ENCODE data around the gene FGD2. TPM values are rescaled to one million over a fixed set of nuclear protein-coding genes. Genes with fewer than 3 reads are reported as not detected.

Gene FGD2
- total and polyA plus RNA-seq, 10 of the 15 experiments (the other 5 are each of a cell fraction or from before 2014, with no cell fraction given) = 5.2 to 88.1 (median 33.2) TPM

DNA sequence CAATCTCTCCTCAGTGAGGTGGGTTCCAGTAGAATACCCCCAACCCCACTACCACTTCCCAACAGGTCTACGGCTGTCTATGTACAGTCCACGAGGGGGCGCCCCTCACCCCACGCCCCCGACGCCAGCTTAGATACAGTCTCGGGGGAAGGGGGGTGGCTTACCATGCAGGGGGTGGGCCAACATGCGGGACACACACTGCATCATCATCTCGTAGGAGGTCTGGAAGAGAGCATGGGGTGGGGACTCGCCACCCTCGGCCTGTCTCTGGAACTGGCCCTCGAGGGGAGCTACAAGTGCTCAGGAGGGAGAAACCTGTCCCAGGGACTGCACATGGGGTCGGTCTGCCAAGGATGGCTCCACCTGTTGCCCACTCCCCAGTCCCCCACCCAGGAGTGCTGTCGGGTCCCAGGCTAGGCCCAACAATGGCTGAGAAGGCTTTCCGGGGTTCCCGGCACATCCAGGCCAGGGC, 27.9 kb upstream of the FGD2 start:
- peak; percentile 67 for ATAC-seq
- Histone ChIP-seq H3K36me3 (ENCODE audit: control insufficient read depth in 2 of 2, insufficient read depth in 2 of 2, low read length in 1 of 2) (peaks cover 37 to 43% of the 10 kb centered on the region in 2 experiments), H3K4me2 (ENCODE audit: control insufficient read depth, insufficient read depth) (no peak overlapping the region), H2AFZ (ENCODE audit: control insufficient read depth, low read depth, low read length) (no peak overlapping the region), H4K20me1 (ENCODE audit: control insufficient read depth, insufficient read depth) (peaks cover 14% of the 10 kb centered on the region), H3K79me2 (ENCODE audit: control insufficient read depth, insufficient read depth, low read length) (peaks cover 28% of the 10 kb centered on the region), H3K27me3 (replicated peaks in 1 of 2; ENCODE audit: control insufficient read depth in 2 of 2, insufficient read depth in 2 of 2, low read length in 1 of 2) (no peaks in the 10 kb centered on the region), H3K9me3 (replicated peaks; ENCODE audit: control insufficient read depth, insufficient read depth, low read length) (no peaks in the 10 kb centered on the region), H3K4me1 (ENCODE audit: control insufficient read depth, insufficient read depth, low read length) (no peaks in the 10 kb centered on the region), H3K27ac (ENCODE audit: control insufficient read depth, insufficient read depth) (no peak overlapping the region), H3K4me3 (no peak overlapping the region), H3K9ac (ENCODE audit: control insufficient read depth, insufficient read depth, low read length) (no peak overlapping the region)
- TF ChIP-seq SIX5 (IDR thresholded peaks at IDR 0.05; ENCODE audit: low read depth, low read length, severe bottlenecking) (no peak), NR2F1 (conservative IDR thresholded peaks at IDR 0.05) (no peak), POLR2AphosphoS5 (IDR thresholded peaks at IDR 0.05; ENCODE audit: low read length) (peak; percentile 38; the same call in 1 of the 2 replicates), SMC3 (IDR thresholded peaks at IDR 0.05; ENCODE audit: borderline replicate concordance, low read length) (peak; percentile 36; the same call in 1 of the 2 replicates), RAD21 (IDR thresholded peaks at IDR 0.05; ENCODE audit: insufficient read depth, low read depth, low read length) (peak; percentile 40; the same call in 1 of the 2 replicates), POLR2A (IDR thresholded peaks at IDR 0.05; ENCODE audit: low read depth, low read length) (0 out of 2 replicates have a peak, but pooled peaks have one; percentile 5)
- TF ChIP-seq, protein P1, sequence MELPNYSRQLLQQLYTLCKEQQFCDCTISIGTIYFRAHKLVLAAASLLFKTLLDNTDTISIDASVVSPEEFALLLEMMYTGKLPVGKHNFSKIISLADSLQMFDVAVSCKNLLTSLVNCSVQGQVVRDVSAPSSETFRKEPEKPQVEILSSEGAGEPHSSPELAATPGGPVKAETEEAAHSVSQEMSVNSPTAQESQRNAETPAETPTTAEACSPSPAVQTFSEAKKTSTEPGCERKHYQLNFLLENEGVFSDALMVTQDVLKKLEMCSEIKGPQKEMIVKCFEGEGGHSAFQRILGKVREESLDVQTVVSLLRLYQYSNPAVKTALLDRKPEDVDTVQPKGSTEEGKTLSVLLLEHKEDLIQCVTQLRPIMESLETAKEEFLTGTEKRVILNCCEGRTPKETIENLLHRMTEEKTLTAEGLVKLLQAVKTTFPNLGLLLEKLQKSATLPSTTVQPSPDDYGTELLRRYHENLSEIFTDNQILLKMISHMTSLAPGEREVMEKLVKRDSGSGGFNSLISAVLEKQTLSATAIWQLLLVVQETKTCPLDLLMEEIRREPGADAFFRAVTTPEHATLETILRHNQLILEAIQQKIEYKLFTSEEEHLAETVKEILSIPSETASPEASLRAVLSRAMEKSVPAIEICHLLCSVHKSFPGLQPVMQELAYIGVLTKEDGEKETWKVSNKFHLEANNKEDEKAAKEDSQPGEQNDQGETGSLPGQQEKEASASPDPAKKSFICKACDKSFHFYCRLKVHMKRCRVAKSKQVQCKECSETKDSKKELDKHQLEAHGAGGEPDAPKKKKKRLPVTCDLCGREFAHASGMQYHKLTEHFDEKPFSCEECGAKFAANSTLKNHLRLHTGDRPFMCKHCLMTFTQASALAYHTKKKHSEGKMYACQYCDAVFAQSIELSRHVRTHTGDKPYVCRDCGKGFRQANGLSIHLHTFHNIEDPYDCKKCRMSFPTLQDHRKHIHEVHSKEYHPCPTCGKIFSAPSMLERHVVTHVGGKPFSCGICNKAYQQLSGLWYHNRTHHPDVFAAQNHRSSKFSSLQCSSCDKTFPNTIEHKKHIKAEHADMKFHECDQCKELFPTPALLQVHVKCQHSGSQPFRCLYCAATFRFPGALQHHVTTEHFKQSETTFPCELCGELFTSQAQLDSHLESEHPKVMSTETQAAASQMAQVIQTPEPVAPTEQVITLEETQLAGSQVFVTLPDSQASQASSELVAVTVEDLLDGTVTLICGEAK (IDR thresholded peaks at IDR 0.05; ENCODE audit: borderline replicate concordance) = no peak
- TF ChIP-seq, protein P2, sequence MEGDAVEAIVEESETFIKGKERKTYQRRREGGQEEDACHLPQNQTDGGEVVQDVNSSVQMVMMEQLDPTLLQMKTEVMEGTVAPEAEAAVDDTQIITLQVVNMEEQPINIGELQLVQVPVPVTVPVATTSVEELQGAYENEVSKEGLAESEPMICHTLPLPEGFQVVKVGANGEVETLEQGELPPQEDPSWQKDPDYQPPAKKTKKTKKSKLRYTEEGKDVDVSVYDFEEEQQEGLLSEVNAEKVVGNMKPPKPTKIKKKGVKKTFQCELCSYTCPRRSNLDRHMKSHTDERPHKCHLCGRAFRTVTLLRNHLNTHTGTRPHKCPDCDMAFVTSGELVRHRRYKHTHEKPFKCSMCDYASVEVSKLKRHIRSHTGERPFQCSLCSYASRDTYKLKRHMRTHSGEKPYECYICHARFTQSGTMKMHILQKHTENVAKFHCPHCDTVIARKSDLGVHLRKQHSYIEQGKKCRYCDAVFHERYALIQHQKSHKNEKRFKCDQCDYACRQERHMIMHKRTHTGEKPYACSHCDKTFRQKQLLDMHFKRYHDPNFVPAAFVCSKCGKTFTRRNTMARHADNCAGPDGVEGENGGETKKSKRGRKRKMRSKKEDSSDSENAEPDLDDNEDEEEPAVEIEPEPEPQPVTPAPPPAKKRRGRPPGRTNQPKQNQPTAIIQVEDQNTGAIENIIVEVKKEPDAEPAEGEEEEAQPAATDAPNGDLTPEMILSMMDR (IDR thresholded peaks at IDR 0.05 in 2 of 3, conservative IDR thresholded peaks at IDR 0.05 in 1 of 3; ENCODE audit: control insufficient read depth in 2 of 3, extremely low read depth in 1 of 3, insufficient read depth in 1 of 3, low read depth in 3 of 3, low read length in 3 of 3) = peak; percentile 40 to 59 (median 52)
- TF ChIP-seq, protein P3, sequence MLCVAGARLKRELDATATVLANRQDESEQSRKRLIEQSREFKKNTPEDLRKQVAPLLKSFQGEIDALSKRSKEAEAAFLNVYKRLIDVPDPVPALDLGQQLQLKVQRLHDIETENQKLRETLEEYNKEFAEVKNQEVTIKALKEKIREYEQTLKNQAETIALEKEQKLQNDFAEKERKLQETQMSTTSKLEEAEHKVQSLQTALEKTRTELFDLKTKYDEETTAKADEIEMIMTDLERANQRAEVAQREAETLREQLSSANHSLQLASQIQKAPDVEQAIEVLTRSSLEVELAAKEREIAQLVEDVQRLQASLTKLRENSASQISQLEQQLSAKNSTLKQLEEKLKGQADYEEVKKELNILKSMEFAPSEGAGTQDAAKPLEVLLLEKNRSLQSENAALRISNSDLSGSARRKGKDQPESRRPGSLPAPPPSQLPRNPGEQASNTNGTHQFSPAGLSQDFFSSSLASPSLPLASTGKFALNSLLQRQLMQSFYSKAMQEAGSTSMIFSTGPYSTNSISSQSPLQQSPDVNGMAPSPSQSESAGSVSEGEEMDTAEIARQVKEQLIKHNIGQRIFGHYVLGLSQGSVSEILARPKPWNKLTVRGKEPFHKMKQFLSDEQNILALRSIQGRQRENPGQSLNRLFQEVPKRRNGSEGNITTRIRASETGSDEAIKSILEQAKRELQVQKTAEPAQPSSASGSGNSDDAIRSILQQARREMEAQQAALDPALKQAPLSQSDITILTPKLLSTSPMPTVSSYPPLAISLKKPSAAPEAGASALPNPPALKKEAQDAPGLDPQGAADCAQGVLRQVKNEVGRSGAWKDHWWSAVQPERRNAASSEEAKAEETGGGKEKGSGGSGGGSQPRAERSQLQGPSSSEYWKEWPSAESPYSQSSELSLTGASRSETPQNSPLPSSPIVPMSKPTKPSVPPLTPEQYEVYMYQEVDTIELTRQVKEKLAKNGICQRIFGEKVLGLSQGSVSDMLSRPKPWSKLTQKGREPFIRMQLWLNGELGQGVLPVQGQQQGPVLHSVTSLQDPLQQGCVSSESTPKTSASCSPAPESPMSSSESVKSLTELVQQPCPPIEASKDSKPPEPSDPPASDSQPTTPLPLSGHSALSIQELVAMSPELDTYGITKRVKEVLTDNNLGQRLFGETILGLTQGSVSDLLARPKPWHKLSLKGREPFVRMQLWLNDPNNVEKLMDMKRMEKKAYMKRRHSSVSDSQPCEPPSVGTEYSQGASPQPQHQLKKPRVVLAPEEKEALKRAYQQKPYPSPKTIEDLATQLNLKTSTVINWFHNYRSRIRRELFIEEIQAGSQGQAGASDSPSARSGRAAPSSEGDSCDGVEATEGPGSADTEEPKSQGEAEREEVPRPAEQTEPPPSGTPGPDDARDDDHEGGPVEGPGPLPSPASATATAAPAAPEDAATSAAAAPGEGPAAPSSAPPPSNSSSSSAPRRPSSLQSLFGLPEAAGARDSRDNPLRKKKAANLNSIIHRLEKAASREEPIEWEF (IDR thresholded peaks at IDR 0.05; ENCODE audit: insufficient replicate concordance, low read depth, low read length) = no peak
- 53% methylated on average over 16 of the region's 16 CpGs for WGBS (ENCODE audit: insufficient coverage, insufficient replicate concordance, low lambda C conversion rate, missing lambda C conversion rate)
- ChIA-PET CTCF (interaction anchor here (0.7 to 4.9 kb wide), 13 partner anchors 9 to 233 kb away, joined by 3 to 84 read pairs (median 4); partner anchors contain the start of genes FGD2 and MTCH1), SMC1A (ENCODE audit: uncharacterized antibody, unreplicated experiment) (interaction anchor here (1.0 to 7.3 kb wide), 4 partner anchors 29 to 209 kb away, joined by 3 to 60 read pairs (median 4); no protein-coding TSS in a partner anchor), POLR2A (interaction anchor here (0.6 kb wide), 1 partner anchor 27 kb away, joined by 3 read pairs; no protein-coding TSS in a partner anchor), RAD21 (ENCODE audit: unreplicated experiment) (interaction anchor here (0.6 to 3.5 kb wide), 5 partner anchors 9 to 575 kb away, joined by 3 to 38 read pairs (median 4); partner anchors contain the start of gene MTCH1)
- FAIRE-seq = no peak
- DNase-seq (ENCODE audit: low read depth, low spot score) = no peak
- intact Hi-C loops (cut with micrococcal nuclease; ENCODE audit: unreplicated experiment) (loop anchor here (1.0 kb wide), 1 partner anchor 41 kb away; no protein-coding TSS in a partner anchor), in situ Hi-C loops (cut with MboI) (no loop called here)
- BruUV-seq (replicated peaks) = no TSS peak
